Pancreas (tissue), 10 donors: Measurements from ENCODE around the gene THUMPD1. TPM values are rescaled to one million over a fixed set of nuclear protein-coding genes. Genes with fewer than 3 reads are reported as not detected.
"Not testable (repeated sequence)": the region's sequence is repeated elsewhere in the genome, so short reads cannot be mapped to it uniquely, and the experiment has no call there.

ENCODE experiments used
- ATAC-seq, 4 donors: fragments of 200-7000 bp; cut with Tn5 transposase; one replicate each; pipeline versions ENCODE4 v1.8.0 to v1.9.1; 2020; ENCODE audit warnings: mild to moderate bottlenecking in 4 of 4, moderate library complexity in 4 of 4
- DNase-seq, 6 donors: peaks; one replicate each; pipeline ENCODE4 v3.0.0-alpha.2; 2020
- FAIRE-seq: peaks from 2 replicates; lab custom pipeline; 2012; peaks lifted over from hg19 to GRCh38; lab: Jason Lieb, UNC
- H3K27ac ChIP-seq, 4 donors: fragments of 200-600 bp; sonication (generic); 1 replicate in 3 of 4; 2 replicates in 1 of 4; pipeline versions ENCODE4 v1.5.0 to v1.8.0; 2020
- H3K27me3 ChIP-seq, 4 donors: fragments of 200-600 bp; one replicate each; pipeline ENCODE4 v1.8.0; 2021
- H3K36me3 ChIP-seq, 3 donors: fragments of 200-600 bp; sonication (generic) in 1 of 3; one replicate each; pipeline versions ENCODE4 v1.5.0 to v1.8.0; 2020 to 2021
- H3K4me1 ChIP-seq, 3 donors: fragments of 200-600 bp; one replicate each; pipeline ENCODE4 v1.8.0; 2021
- H3K4me3 ChIP-seq, 4 donors: fragments of 200-600 bp; sonication (generic) in 2 of 4; one replicate each; pipeline versions ENCODE4 v1.5.0 to v1.8.0; 2020 to 2021
- H3K9me3 ChIP-seq, 4 donors: fragments of 200-600 bp; one replicate each; pipeline ENCODE4 v1.8.0; 2021
- CTCF ChIP-seq, 4 donors: fragments of 200-600 bp; sonication (generic) in 3 of 4; IDR thresholded peaks; one replicate each; pipeline versions ENCODE4 v1.5.0 to v1.8.0; 2021; ENCODE audit warnings: antibody characterized with exemption in 4 of 4
- WGBS, 2 donors: extraction: QIAGEN DNeasy Blood & Tissue Kit; methylation state at CpG; one replicate each; pipeline ENCODE4 v1.1.7; 2013; 5-methylcytosine and 5-hydroxymethylcytosine counted together
- intact Hi-C, 3 donors: fragments of 100-400 bp; cut with DNase I; formaldehyde crosslinking; loops; one replicate each; pipeline versions ENCODE4 v1.11.1 to v1.14.2; 2022
- polyA plus RNA-seq, 2 donors: library from polyadenylated mRNA; stranded (reverse); fragments of 200-250 nt; gene quantifications; one replicate each; pipeline ENCODE4 v1.2.3, GENCODE V29; 2013
- total RNA-seq, 6 donors: library from RNA; stranded (reverse); fragmentation: NEBNext Ultra II Directional in 4 of 6; extraction: Animal tissue kit (Norgen Biotek cat#: 25700) in 4 of 6; gene quantifications; one replicate each; pipeline versions ENCODE4 v1.2.1 to v1.2.4, GENCODE V29; 2021 to 2023
- donor health status: healthy with polysubstance abuse.
- donor health status: DM: no; HTN: no; CAD: no; lungs with moderate emphysema.
- donor health status: DM: no; HTN: no; CAD: no.
- donor health status: control.
- donor health status: control.
- donor health status: Bipolar disorder and iron deficiency.
- donor health status: DM: yes; HTN: yes; CAD: no.
- donor health status: DM: no; HTN: no; CAD: no.
- donor health status: DM: no; HTN: no; CAD: no.
- donor health status: DM: yes; HTN: yes; CAD: no.

Gene THUMPD1
- total and polyA plus RNA-seq, 8 donors = 11.0 to 19.7 (median 15.9) TPM

- FAIRE-seq (no peak), DNase-seq (no peak), ATAC-seq (no peak)
- no peak for TF ChIP-seq CTCF (IDR thresholded peaks at IDR 0.05)
- no peak overlapping the region for H3K27ac ChIP-seq
- H3K9me3 ChIP-seq = no peaks in the 10 kb centered on the region
- H3K36me3 ChIP-seq = no peaks in the 10 kb centered on the region
- H3K4me1 ChIP-seq = peaks cover 0 to 11% (median 7%) of the 10 kb centered on the region in 3 donors
- no peak overlapping the region for H3K4me3 ChIP-seq
- H3K27me3 ChIP-seq = no peaks in the 10 kb centered on the region
- intact Hi-C loops = no loop called here
- 79 to 84% methylated on average over 1 of the region's 1 CpG for WGBS, 2 donors
Observed at GRCh38 chr16:20761175-20761574, 19.6 kb upstream of the THUMPD1 start.

- 94% methylated on average over 2 of the region's 2 CpGs for WGBS, 2 donors
- ATAC-seq = no peak
- H3K4me3 ChIP-seq = no peak overlapping the region
- no peaks in the 10 kb centered on the region for H3K27me3 ChIP-seq
- intact Hi-C loops = no loop called here
- TF ChIP-seq CTCF (IDR thresholded peaks at IDR 0.05) = no peak
- H3K36me3 ChIP-seq = no peaks in the 10 kb centered on the region
- H3K4me1 ChIP-seq = peaks cover 0 to 11% (median 7%) of the 10 kb centered on the region in 3 donors
- H3K27ac ChIP-seq = no peak overlapping the region
- no peak for FAIRE-seq
- DNase-seq = no peak
- no peaks in the 10 kb centered on the region for H3K9me3 ChIP-seq
Observed at GRCh38 chr16:20760346-20760745, 18.7 kb upstream of the THUMPD1 start.

- not testable (repeated sequence) for H3K27ac ChIP-seq
Observed at GRCh38 chr16:20755799-20756198, 14.2 kb upstream of the THUMPD1 start.

GRCh38 chr16:20755238-20755637 lies 13.6 kb upstream of the THUMPD1 start:
- WGBS, 2 donors = 86 to 90% methylated on average over 1 of the region's 1 CpG
- Histone ChIP-seq H3K9me3 (no peaks in the 10 kb centered on the region), H3K4me1 (no peaks in the 10 kb centered on the region), H3K27me3 (no peaks in the 10 kb centered on the region), H3K36me3 (no peaks in the 10 kb centered on the region), H3K4me3 (no peak overlapping the region), H3K27ac (no peak overlapping the region)
- intact Hi-C loops = no loop called here
- FAIRE-seq = no peak
- no peak for TF ChIP-seq CTCF (IDR thresholded peaks at IDR 0.05)
- no peak for ATAC-seq
- no peak for DNase-seq

More at GRCh38 chr16:20755799-20756198, 14.2 kb upstream of the THUMPD1 start:
- DNase-seq, H3K27me3 ChIP-seq, H3K4me1 ChIP-seq, intact Hi-C loops, ATAC-seq, FAIRE-seq, H3K4me3 ChIP-seq, H3K9me3 ChIP-seq, H3K36me3 ChIP-seq: not testable (repeated sequence)
- WGBS, 2 donors = 86 to 100% methylated on average over 2 to 3 of the region's 5 CpGs

- no peak overlapping the region for H3K27ac ChIP-seq
- no peaks in the 10 kb centered on the region for H3K9me3 ChIP-seq
- no peak for DNase-seq
- TF ChIP-seq CTCF (IDR thresholded peaks at IDR 0.05) = no peak
- intact Hi-C loops = no loop called here
- no peak overlapping the region for H3K4me3 ChIP-seq
- no peaks in the 10 kb centered on the region for H3K4me1 ChIP-seq
- no peaks in the 10 kb centered on the region for H3K27me3 ChIP-seq
- 63 to 87% methylated on average over 1 of the region's 1 CpG for WGBS, 2 donors
- H3K36me3 ChIP-seq = no peaks in the 10 kb centered on the region
- FAIRE-seq = no peak
- no peak for ATAC-seq
Observed at GRCh38 chr16:20753727-20754126, 12.1 kb upstream of the THUMPD1 start.
